Esophagus muscularis mucosa (tissue), 4 donors: Measurements from ENCODE around the gene SMPD1.

Experiments
- CTCF ChIP-seq, 3 experiments: fragments of 200-600 bp in 2 of 3; fragments of 450-650 bp in 1 of 3; sonication (generic) in 2 of 3; IDR thresholded peaks; one replicate each; pipeline ENCODE4 v1.5.1; 2017 to 2019; ENCODE audit warnings: antibody characterized with exemption in 3 of 3, mild to moderate bottlenecking in 2 of 3, moderate library complexity in 1 of 3
- EP300 ChIP-seq: sonication (generic); formaldehyde crosslinking; IDR thresholded peaks from one replicate; pipeline ENCODE4 v1.6.1; 2017; ENCODE audit warnings: antibody characterized with exemption
- POLR2A ChIP-seq: fragments of 450-650 bp; IDR thresholded peaks from one replicate; pipeline ENCODE4 v1.6.1; 2017; ENCODE audit warnings: antibody characterized with exemption, moderate library complexity, mild to moderate bottlenecking, low read depth
- POLR2AphosphoS5 ChIP-seq, 2 donors: sonication (generic); formaldehyde crosslinking; IDR thresholded peaks; one replicate each; pipeline ENCODE4 v1.6.1; 2017; ENCODE audit warnings: antibody characterized with exemption in 2 of 2

GRCh38 chr11:6345366-6345765, 44.9 kb upstream of the SMPD1 start:
- TF ChIP-seq POLR2AphosphoS5 (IDR thresholded peaks at IDR 0.05) (no peak), CTCF (IDR thresholded peaks at IDR 0.05) (no peak), EP300 (no peak), POLR2A (no peak)
